Esophagus muscularis mucosa (tissue), 3 donors: Measurements from ENCODE around the gene DNA2.

Experiments
- CTCF ChIP-seq, 3 experiments: fragments of 200-600 bp in 2 of 3; fragments of 450-650 bp in 1 of 3; sonication (generic) in 2 of 3; IDR thresholded peaks; one replicate each; pipeline ENCODE4 v1.5.1; 2017 to 2019; ENCODE audit warnings: antibody characterized with exemption in 3 of 3, mild to moderate bottlenecking in 2 of 3, moderate library complexity in 1 of 3
- POLR2AphosphoS5 ChIP-seq, 2 donors: sonication (generic); formaldehyde crosslinking; IDR thresholded peaks; one replicate each; pipeline ENCODE4 v1.6.1; 2017; ENCODE audit warnings: antibody characterized with exemption in 2 of 2

DNA sequence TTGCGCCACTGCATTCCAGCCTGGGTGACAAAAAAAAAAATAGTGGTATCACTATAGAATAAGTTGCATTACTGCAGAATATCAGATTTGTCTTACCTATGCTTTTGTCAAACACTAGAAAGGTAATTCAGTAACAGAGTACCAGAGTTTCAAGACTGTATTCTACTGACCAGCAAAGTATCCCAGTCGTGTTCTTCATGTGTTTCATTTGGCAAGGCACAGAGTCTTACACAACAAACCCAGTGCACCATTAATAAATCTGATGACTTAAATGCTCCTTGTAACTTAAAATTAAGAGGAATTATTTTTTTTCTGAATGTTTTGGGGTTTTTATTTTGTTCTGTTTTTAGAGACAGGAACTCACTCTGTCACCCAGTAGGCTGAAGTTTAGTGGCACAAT, 104.7 kb downstream of the DNA2 start:
- TF ChIP-seq POLR2AphosphoS5 (IDR thresholded peaks at IDR 0.05): no peak
- no peak for TF ChIP-seq CTCF (IDR thresholded peaks at IDR 0.05)
